Psoas muscle (tissue), 8 donors: Measurements from ENCODE around the gene CAPN14. TPM values are rescaled to one million over a fixed set of nuclear protein-coding genes. Genes with fewer than 3 reads are reported as not detected.

Experiments used
- ATAC-seq, 4 donors: fragments of 200-7000 bp; cut with Tn5 transposase; one replicate each; pipeline ENCODE4 v1.9.1; 2020; ENCODE audit warnings: moderate library complexity in 3 of 4, mild to moderate bottlenecking in 2 of 4
- DNase-seq, 2 donors: peaks; one replicate each; pipeline ENCODE4 v3.0.0-alpha.2; 2020
- H3K27ac ChIP-seq: fragments of 200-600 bp; one replicate; pipeline ENCODE4 v1.8.0; 2022
- H3K27me3 ChIP-seq, 3 donors: fragments of 200-600 bp in 1 of 3; one replicate each; pipeline versions ENCODE4 v1.6.1 to v1.8.0; 2013 to 2022; ENCODE audit warnings: low read length in 2 of 3, mild to moderate bottlenecking in 2 of 3, moderate library complexity in 1 of 3; ENCODE audit not compliant: insufficient read depth in 3 of 3
- H3K36me3 ChIP-seq, 2 donors: fragments of 200-600 bp in 1 of 2; one replicate each; pipeline versions ENCODE4 v1.6.1 to v1.8.0; 2013 to 2022; ENCODE audit warnings: low read depth in 1 of 2, mild to moderate bottlenecking in 1 of 2, moderate library complexity in 1 of 2; ENCODE audit not compliant: insufficient read depth in 1 of 2
- H3K4me1 ChIP-seq: fragments of 200-600 bp; one replicate; pipeline ENCODE4 v1.8.0; 2022
- H3K4me3 ChIP-seq: fragments of 200-600 bp; one replicate; pipeline ENCODE4 v1.8.0; 2022; ENCODE audit warnings: mild to moderate bottlenecking
- H3K9me3 ChIP-seq: fragments of 200-600 bp; one replicate; pipeline ENCODE4 v1.8.0; 2022
- WGBS, 3 donors: extraction: QIAGEN DNeasy Blood & Tissue Kit; methylation state at CpG; one replicate each; pipeline versions ENCODE4 v1.1.6 to v1.1.7; 2013; 5-methylcytosine and 5-hydroxymethylcytosine counted together
- intact Hi-C, 2 donors: fragments of 100-400 bp; cut with DNase I; formaldehyde crosslinking; loops; one replicate each; pipeline versions ENCODE4 v1.11.0 to v1.14.2; 2022
- polyA plus RNA-seq, 3 donors: library from polyadenylated mRNA; stranded (reverse); fragments of 200-250 nt; gene quantifications; one replicate each; pipeline ENCODE4 v1.2.3, GENCODE V29; 2013
- total RNA-seq, 4 donors: library from RNA; stranded (reverse); fragmentation: NEBNext Ultra II Directional in 2 of 4; extraction: Animal tissue kit (Norgen Biotek cat#: 25700) in 2 of 4; gene quantifications; one replicate each; pipeline versions ENCODE4 v1.2.1 to v1.2.4, GENCODE V29; 2021 to 2023
- TF ChIP-seq, protein P1 (sequence below): fragments of 200-600 bp; IDR thresholded peaks from one replicate; pipeline ENCODE4 v1.8.0; 2022; ENCODE audit warnings: antibody characterized with exemption
- donor health status: healthy with polysubstance abuse.
- donor health status: DM: no; HTN: no; CAD: no; lungs with moderate emphysema.
- donor health status: Bipolar disorder and iron deficiency.
- donor health status: healthy.
- donor health status: DM: yes; HTN: yes; CAD: no.
- donor health status: DM: no; HTN: no; CAD: no.
- donor health status: DM: no; HTN: no; CAD: no.
- donor health status: DM: yes; HTN: yes; CAD: no.

CAPN14 gene
- total and polyA plus RNA-seq, 7 donors = 0.01 to 0.13 (median 0.03) TPM; not detected in 3

- intact Hi-C loops = no loop called here
- no peak overlapping the region for H3K4me3 ChIP-seq
- H3K27ac ChIP-seq = no peak overlapping the region
- no peak for ATAC-seq
- DNase-seq = no peak
- no peaks in the 10 kb centered on the region for H3K36me3 ChIP-seq
- no peaks in the 10 kb centered on the region for H3K9me3 ChIP-seq
- 89 to 93% (median 92%) methylated on average over 7 of the region's 7 CpGs for WGBS, 3 donors
- no peaks in the 10 kb centered on the region for H3K4me1 ChIP-seq
- TF ChIP-seq, protein P1, sequence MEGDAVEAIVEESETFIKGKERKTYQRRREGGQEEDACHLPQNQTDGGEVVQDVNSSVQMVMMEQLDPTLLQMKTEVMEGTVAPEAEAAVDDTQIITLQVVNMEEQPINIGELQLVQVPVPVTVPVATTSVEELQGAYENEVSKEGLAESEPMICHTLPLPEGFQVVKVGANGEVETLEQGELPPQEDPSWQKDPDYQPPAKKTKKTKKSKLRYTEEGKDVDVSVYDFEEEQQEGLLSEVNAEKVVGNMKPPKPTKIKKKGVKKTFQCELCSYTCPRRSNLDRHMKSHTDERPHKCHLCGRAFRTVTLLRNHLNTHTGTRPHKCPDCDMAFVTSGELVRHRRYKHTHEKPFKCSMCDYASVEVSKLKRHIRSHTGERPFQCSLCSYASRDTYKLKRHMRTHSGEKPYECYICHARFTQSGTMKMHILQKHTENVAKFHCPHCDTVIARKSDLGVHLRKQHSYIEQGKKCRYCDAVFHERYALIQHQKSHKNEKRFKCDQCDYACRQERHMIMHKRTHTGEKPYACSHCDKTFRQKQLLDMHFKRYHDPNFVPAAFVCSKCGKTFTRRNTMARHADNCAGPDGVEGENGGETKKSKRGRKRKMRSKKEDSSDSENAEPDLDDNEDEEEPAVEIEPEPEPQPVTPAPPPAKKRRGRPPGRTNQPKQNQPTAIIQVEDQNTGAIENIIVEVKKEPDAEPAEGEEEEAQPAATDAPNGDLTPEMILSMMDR = no peak
- H3K27me3 ChIP-seq = peaks cover 0 to 24% (median 0%) of the 10 kb centered on the region in 3 donors
These were observed 6.4 kb upstream of the CAPN14 start for GRCh38 chr2:31223749-31224148.

GRCh38 chr2:31223026-31223425 is 5.7 kb upstream of the CAPN14 start:
- no peaks in the 10 kb centered on the region for H3K4me1 ChIP-seq
- DNase-seq (no peak), ATAC-seq (no peak)
- no peaks in the 10 kb centered on the region for H3K9me3 ChIP-seq
- 62 to 76% (median 63%) methylated on average over 4 of the region's 4 CpGs for WGBS, 3 donors
- H3K4me3 ChIP-seq = no peak overlapping the region
- intact Hi-C loops = no loop called here
- H3K36me3 ChIP-seq = no peaks in the 10 kb centered on the region
- no peak overlapping the region for H3K27ac ChIP-seq
- H3K27me3 ChIP-seq = peaks cover 0 to 24% (median 0%) of the 10 kb centered on the region in 3 donors
- TF ChIP-seq, protein P1 = no peak

GRCh38 chr2:31222071-31222470 is 4.8 kb upstream of the CAPN14 start:
- H3K36me3 ChIP-seq = no peaks in the 10 kb centered on the region
- H3K4me3 ChIP-seq = no peak overlapping the region
- no peaks in the 10 kb centered on the region for H3K4me1 ChIP-seq
- peaks cover 0 to 22% (median 0%) of the 10 kb centered on the region in 3 donors for H3K27me3 ChIP-seq
- WGBS, 3 donors = 85 to 90% (median 85%) methylated on average over 4 of the region's 4 CpGs
- no peak overlapping the region for H3K27ac ChIP-seq
- ATAC-seq = no peak
- intact Hi-C loops = no loop called here
- no peaks in the 10 kb centered on the region for H3K9me3 ChIP-seq
- no peak for DNase-seq
- TF ChIP-seq, protein P1 = no peak

- TF ChIP-seq, protein P1 = no peak
- H3K36me3 ChIP-seq = no peaks in the 10 kb centered on the region
- peaks cover 0 to 17% (median 0%) of the 10 kb centered on the region in 3 donors for H3K27me3 ChIP-seq
- H3K27ac ChIP-seq = no peak overlapping the region
- no peak overlapping the region for H3K4me3 ChIP-seq
- no peak for ATAC-seq
- H3K4me1 ChIP-seq = no peaks in the 10 kb centered on the region
- WGBS, 3 donors = 59 to 64% (median 60%) methylated on average over 6 of the region's 6 CpGs
- intact Hi-C loops = no loop called here
- no peak for DNase-seq
- no peaks in the 10 kb centered on the region for H3K9me3 ChIP-seq
These were observed 4.2 kb upstream of the CAPN14 start for GRCh38 chr2:31221544-31221943.
